Naive B cell (primary cell): ENCODE measurements around the gene NRIP1. TPM values are rescaled to one million over a fixed set of nuclear protein-coding genes. Genes with fewer than 3 reads are reported as not detected.
"Not testable (repeated sequence)": the region's sequence is repeated elsewhere in the genome, so short reads cannot be mapped to it uniquely, and the experiment has no call there.

Experiments
- ATAC-seq, 2 donors: fragments of 150-1000 bp; cut with Tn5 transposase; 2 replicates each; pipeline ENCODE4 v1.10.0; 2021; ENCODE audit warnings: low read depth in 2 of 2, mild to moderate bottlenecking in 2 of 2, moderate library complexity in 2 of 2
- DNase-seq: peaks from one replicate; pipeline ENCODE4 v3.0.0; 2022
- H3K27ac Mint-ChIP-seq, 6 donors: one replicate each; pipeline ENCODE4 v1.8.0; 2020 to 2022; ENCODE audit warnings: mild to moderate bottlenecking in 6 of 6, mixed read lengths in 6 of 6, moderate library complexity in 5 of 6, inconsistent platforms in 2 of 6
- H3K27me3 Mint-ChIP-seq, 3 donors: one replicate each; pipeline ENCODE4 v1.8.0; 2021 to 2022; ENCODE audit warnings: mixed read lengths in 3 of 3, mild to moderate bottlenecking in 1 of 3
- H3K36me3 Mint-ChIP-seq, 2 donors: one replicate each; pipeline ENCODE4 v1.8.0; 2020 to 2022; ENCODE audit warnings: mixed read lengths in 2 of 2, inconsistent platforms in 1 of 2, mild to moderate bottlenecking in 1 of 2
- H3K4me1 Mint-ChIP-seq, 3 donors: one replicate each; pipeline ENCODE4 v1.8.0; 2020 to 2022; ENCODE audit warnings: mixed read lengths in 3 of 3, inconsistent platforms in 1 of 3, mild to moderate bottlenecking in 1 of 3, moderate library complexity in 1 of 3
- H3K4me3 Mint-ChIP-seq, 8 donors: one replicate each; pipeline ENCODE4 v1.8.0; 2020 to 2022; ENCODE audit warnings: mild to moderate bottlenecking in 8 of 8, mixed read lengths in 8 of 8, moderate library complexity in 8 of 8, inconsistent platforms in 2 of 8
- H3K9me3 Mint-ChIP-seq, 7 donors: one replicate each; pipeline ENCODE4 v1.8.0; 2020 to 2022; ENCODE audit warnings: mixed read lengths in 7 of 7, mild to moderate bottlenecking in 5 of 7, inconsistent platforms in 2 of 7, moderate library complexity in 1 of 7
- polyA plus RNA-seq, 6 donors: library from polyadenylated mRNA; unstranded; fragments of 300-500 nt; fragmentation: Illumina TruSeq; gene quantifications; one replicate each; pipeline ENCODE4 v1.2.3, GENCODE V29; 2021; ENCODE audit warnings: low read depth in 6 of 6

The NRIP1 gene
- polyA plus RNA-seq, 6 donors from 2014 or later: 43.9 to 73.9 (median 52.2) TPM

DNA sequence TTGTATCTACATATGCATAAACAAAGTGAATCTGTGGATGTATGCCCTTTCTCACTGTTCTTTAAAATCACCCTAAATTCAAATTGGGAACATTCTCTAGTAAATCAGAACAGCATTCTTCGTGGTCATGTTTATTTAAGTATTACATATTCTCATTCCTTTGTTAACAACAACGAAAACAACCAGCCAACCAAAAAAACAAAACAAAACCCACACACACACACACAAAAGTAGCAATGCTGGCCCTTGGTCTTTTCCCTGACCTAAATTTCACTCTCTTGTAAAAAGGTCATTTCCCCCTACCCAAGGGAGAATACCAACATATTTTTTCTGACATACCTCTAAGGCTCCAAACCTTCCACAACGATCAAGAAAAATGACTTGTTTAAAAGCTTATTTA, 102.6 kb downstream of the NRIP1 start:
- Mint-ChIP-seq H3K36me3 (peaks cover 12 to 16% of the 10 kb centered on the region in 2 donors), H3K27me3 (no peaks in the 10 kb centered on the region), H3K9me3 (no peaks in the 10 kb centered on the region), H3K4me3 (no peak overlapping the region), H3K27ac (peak overlapping the region in 1 of 6 donors; percentile 57), H3K4me1 (peaks cover 0 to 5% (median 3%) of the 10 kb centered on the region in 3 donors)
- ATAC-seq (no peak), DNase-seq (no peak)

DNA sequence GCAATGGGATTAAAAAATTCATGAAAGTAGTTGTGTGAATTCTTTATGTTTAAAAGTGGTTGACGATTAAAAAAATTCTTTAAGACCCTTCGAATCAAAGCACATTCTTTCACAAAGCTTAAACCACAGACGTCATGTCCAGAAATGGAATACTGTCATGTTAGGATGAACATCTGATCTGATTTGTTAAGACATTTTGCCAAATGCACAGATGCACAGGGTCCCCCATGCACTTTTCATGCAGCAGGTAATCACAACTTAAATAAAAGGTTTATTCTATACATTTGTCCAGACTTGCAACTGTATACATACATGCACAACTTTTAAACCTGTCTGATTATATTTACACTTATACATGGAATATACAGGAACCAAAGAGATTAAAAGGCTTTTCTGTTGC, 103.3 kb downstream of the NRIP1 start:
- no peak overlapping the region for H3K4me3 Mint-ChIP-seq
- peaks cover 7 to 10% of the 10 kb centered on the region in 2 donors for H3K36me3 Mint-ChIP-seq
- H3K27ac Mint-ChIP-seq: no peak overlapping the region
- ATAC-seq (no peak), DNase-seq (no peak)
- peaks cover 0 to 3% (median under 1%) of the 10 kb centered on the region in 3 donors for H3K4me1 Mint-ChIP-seq
- H3K27me3 Mint-ChIP-seq: no peaks in the 10 kb centered on the region
- no peaks in the 10 kb centered on the region for H3K9me3 Mint-ChIP-seq

DNA sequence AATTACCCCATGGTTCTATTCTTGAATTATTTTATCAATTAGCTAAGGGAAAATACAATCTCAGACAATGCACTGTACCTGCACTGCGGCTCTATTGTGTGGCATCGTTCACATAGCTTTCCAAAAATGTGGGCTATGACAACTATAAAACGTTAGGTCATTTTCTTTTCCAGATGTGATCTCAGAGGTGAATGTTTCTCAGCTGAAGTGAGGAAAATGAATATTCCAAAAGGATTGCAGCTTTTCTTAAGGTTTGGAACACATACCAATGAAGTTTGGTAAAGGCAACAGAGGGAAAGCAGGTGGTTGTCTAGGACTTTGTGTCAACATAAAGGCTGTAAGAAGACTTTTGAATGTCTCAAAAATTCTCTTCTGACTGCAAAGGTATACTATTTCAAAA, 105.5 kb downstream of the NRIP1 start:
- no peaks in the 10 kb centered on the region for H3K27me3 Mint-ChIP-seq
- H3K4me3 Mint-ChIP-seq: no peak overlapping the region
- no peaks in the 10 kb centered on the region for H3K36me3 Mint-ChIP-seq
- no peak overlapping the region for H3K27ac Mint-ChIP-seq
- no peaks in the 10 kb centered on the region for H3K9me3 Mint-ChIP-seq
- H3K4me1 Mint-ChIP-seq: no peaks in the 10 kb centered on the region
- no peak for ATAC-seq
- DNase-seq: no peak

DNA sequence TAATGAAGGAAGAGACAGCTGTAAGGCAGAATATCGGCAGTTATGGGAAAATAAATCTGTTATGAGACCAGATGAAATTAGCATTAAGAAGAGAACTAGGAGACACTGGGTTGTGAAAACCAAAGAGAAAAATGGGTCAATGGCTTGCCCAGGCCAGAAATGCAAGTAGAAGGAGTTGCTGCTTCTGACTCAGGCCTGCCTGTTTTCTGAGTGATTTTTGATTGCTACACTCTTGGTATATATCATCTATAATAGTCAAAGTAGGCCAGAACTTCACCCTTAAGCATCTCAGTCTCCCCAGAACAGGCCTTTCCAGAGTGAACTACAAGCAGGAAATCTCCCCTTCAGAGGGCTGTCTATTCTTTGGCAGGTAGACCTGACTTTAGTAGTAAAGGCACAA, 107.0 kb downstream of the NRIP1 start:
- Mint-ChIP-seq H3K36me3 (no peaks in the 10 kb centered on the region), H3K4me3 (no peak overlapping the region), H3K27ac (peak overlapping the region in 1 of 6 donors; percentile 18), H3K9me3 (no peaks in the 10 kb centered on the region), H3K4me1 (no peaks in the 10 kb centered on the region), H3K27me3 (no peaks in the 10 kb centered on the region)
- ATAC-seq: no peak
- no peak for DNase-seq

DNA sequence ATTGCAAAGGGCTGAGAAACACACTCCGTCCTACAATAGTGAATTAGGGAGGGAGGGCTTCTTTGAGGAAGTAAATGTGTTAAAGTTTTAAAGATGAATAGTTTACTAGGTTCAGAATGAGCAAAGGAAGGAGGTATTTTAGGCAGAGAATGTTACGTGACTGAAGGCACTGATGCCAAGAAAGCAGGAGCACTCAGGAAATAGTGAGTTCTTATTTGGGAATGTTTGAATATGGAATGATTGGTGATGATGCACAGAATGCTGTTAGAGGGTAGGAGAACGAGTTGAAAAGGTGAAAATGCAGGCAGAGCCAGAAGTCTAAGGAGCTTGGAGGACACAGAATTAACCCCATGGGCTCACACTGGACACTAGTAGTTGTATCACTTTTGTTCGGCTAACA, 108.0 kb downstream of the NRIP1 start:
- ATAC-seq (no peak), DNase-seq (no peak)
- H3K4me3 Mint-ChIP-seq: no peak overlapping the region
- peak overlapping the region in 1 of 6 donors; percentile 17 for H3K27ac Mint-ChIP-seq
- H3K4me1 Mint-ChIP-seq: no peaks in the 10 kb centered on the region
- H3K36me3 Mint-ChIP-seq: no peaks in the 10 kb centered on the region
- H3K9me3 Mint-ChIP-seq: no peaks in the 10 kb centered on the region
- H3K27me3 Mint-ChIP-seq: no peaks in the 10 kb centered on the region

DNA sequence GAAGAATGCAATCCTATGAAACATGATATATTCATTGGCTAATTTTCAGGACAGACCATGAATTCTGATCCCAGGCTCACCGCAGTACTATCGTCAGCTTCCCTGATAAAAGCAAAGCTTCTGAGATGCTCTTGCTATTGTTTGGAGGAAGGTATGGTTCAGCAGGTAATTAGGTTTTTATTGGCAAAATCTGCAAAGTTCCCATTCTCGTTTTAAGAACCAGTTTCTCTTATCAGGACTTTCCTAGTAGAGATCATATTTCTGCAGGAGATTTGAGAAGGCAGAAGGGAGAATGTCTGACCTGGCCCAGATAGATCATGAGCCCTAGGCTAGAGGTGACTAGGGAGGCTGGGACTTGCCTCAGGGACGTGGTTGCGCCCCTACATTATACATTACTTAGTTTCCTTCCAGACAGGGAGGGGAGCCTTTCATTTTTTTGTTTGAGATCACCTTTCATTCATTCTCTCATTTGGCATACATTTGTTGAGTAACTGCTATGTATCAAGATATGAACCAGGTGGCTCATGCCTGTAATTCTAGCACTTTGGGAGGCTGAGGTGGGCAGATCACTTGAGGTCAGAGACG, 108.8 kb downstream of the NRIP1 start:
- Mint-ChIP-seq H3K36me3 (no peaks in the 10 kb centered on the region), H3K27me3 (no peaks in the 10 kb centered on the region), H3K4me3 (no peak overlapping the region), H3K9me3 (no peaks in the 10 kb centered on the region), H3K4me1 (no peaks in the 10 kb centered on the region), H3K27ac (no peak overlapping the region)
- no peak for ATAC-seq
- no peak for DNase-seq

DNA sequence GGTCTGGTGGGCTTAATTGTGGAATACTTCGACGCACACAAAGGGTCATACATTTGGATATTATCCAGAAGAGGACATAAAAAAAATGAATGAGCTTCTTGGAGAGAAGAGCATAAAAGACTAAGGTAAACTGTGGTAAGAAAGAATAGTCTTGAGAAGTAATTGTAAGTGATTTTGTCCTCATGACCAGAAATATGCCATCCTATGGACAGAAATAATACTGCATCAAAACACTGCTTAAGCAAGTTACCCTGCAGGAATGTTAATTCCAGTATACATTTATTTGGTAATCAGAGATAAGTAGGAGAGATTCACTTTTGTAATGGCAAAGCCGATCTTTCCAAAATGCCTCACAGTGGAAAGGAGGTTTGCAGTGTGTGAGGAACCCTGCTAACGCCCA, 111.9 kb downstream of the NRIP1 start:
- Mint-ChIP-seq H3K27me3 (no peaks in the 10 kb centered on the region), H3K27ac (no peak overlapping the region), H3K4me1 (no peaks in the 10 kb centered on the region), H3K9me3 (peaks cover 2 to 6% (median 4%) of the 10 kb centered on the region in 7 donors), H3K36me3 (peaks cover 5 to 8% of the 10 kb centered on the region in 2 donors), H3K4me3 (no peak overlapping the region)
- no peak for ATAC-seq
- DNase-seq: no peak

DNA sequence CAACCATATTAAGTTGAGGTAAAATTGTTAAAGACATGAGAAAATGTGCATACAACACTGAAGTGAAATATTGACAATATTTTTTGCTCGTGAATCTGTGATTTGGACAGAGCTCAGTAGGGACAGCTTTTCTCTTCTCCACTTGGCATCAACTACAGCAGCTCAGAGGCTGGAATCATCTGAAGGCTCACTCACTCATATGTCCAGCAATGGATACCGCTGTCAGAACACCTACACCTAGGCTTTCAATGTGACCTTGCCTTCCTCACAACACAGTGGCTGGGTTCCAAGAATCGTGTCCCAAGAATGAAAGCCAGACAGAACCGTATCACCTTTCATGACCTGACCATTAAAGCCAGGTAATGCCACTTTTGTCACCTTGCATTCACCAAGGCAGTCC, 115.2 kb downstream of the NRIP1 start:
- no peak for ATAC-seq
- no peaks in the 10 kb centered on the region for H3K4me1 Mint-ChIP-seq
- H3K36me3 Mint-ChIP-seq: peaks cover 5 to 8% of the 10 kb centered on the region in 2 donors
- H3K4me3 Mint-ChIP-seq: no peak overlapping the region
- H3K9me3 Mint-ChIP-seq: peaks cover 2 to 6% (median 4%) of the 10 kb centered on the region in 7 donors
- DNase-seq: no peak
- no peak overlapping the region for H3K27ac Mint-ChIP-seq
- no peaks in the 10 kb centered on the region for H3K27me3 Mint-ChIP-seq

DNA sequence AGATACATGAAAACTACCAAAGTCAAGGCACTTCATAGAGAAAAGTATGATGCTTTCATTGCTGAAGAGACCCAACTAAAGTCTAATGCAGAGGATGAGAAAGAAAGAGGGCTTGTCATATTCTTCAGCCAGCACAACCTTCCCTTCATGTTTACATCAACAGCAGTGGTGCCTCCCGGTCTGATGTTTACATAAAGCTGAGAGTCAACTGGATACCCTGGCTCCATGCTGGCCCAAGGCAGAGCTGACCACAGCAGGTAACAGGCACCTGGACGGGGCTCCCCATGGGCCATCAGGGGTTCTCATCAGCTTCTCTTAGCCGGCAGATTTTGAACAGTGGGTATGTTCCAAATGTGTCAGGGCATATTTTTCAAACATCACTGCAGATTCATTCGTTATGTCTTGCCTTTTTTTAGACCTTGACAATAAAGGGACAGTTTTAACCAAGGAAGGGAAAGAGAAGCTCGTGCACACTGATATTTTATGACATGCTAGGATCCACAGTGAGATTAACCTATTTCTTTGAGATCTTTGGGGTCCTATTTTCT, 117.1 kb downstream of the NRIP1 start:
- H3K9me3 Mint-ChIP-seq: peaks cover 2 to 6% (median 4%) of the 10 kb centered on the region in 7 donors

DNA sequence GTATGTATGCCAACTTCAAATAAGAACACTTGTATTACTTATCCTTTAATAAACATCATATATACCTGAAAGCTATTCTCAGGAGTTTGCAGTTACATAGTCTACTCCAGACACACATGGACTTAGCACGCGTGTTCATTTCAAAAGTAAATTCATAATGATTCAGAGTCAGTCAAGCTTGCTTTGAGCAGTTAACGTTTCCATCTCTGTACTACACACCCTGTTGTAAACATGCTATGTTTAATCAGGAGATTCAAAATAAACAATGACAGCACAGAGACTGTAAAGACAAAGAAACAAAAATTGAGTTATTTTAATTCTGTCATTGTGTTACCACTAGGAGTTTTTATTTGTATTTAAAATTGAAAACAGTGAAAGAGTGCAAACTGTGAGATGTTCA, 119.6 kb downstream of the NRIP1 start:
- no peak for ATAC-seq
- Mint-ChIP-seq H3K27ac (no peak overlapping the region), H3K4me1 (no peaks in the 10 kb centered on the region), H3K4me3 (no peak overlapping the region), H3K9me3 (peaks cover 2 to 6% (median 5%) of the 10 kb centered on the region in 7 donors), H3K27me3 (no peaks in the 10 kb centered on the region), H3K36me3 (peaks cover 5 to 8% of the 10 kb centered on the region in 2 donors)
- no peak for DNase-seq

More for the DNA sequence above, 117.1 kb downstream of the NRIP1 start:
- H3K4me1 Mint-ChIP-seq: no peaks in the 10 kb centered on the region
- DNase-seq: no peak
- ATAC-seq: no peak
- H3K36me3 Mint-ChIP-seq: peaks cover 5 to 8% of the 10 kb centered on the region in 2 donors
- H3K27me3 Mint-ChIP-seq: no peaks in the 10 kb centered on the region
- no peak overlapping the region for H3K27ac Mint-ChIP-seq
- H3K4me3 Mint-ChIP-seq: no peak overlapping the region

DNA sequence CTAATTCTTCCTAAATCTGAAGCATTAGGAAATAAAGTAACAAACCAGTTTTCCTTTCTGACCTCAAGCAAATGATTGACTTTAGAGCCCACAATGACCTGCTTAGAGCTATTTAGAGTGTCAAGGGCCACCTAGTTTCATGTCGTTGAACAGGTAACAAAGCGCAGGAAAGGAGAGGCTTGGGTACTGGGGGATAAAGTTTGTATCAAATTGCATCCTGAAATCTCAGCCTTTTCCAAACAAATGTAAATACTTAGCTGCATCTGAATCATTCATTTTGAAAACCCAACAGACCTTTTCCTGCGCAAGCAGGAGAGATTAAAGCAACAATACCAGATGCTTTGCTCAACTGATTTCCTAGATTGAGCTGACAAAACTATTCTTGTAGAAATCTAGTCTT, 121.2 kb downstream of the NRIP1 start:
- no peak overlapping the region for H3K27ac Mint-ChIP-seq
- peaks cover 1 to 7% (median 2%) of the 10 kb centered on the region in 7 donors for H3K9me3 Mint-ChIP-seq
- H3K27me3 Mint-ChIP-seq: no peaks in the 10 kb centered on the region
- H3K36me3 Mint-ChIP-seq: peaks cover 1 to 7% of the 10 kb centered on the region in 2 donors
- DNase-seq (no peak), ATAC-seq (no peak)
- H3K4me1 Mint-ChIP-seq: no peaks in the 10 kb centered on the region
- no peak overlapping the region for H3K4me3 Mint-ChIP-seq

DNA sequence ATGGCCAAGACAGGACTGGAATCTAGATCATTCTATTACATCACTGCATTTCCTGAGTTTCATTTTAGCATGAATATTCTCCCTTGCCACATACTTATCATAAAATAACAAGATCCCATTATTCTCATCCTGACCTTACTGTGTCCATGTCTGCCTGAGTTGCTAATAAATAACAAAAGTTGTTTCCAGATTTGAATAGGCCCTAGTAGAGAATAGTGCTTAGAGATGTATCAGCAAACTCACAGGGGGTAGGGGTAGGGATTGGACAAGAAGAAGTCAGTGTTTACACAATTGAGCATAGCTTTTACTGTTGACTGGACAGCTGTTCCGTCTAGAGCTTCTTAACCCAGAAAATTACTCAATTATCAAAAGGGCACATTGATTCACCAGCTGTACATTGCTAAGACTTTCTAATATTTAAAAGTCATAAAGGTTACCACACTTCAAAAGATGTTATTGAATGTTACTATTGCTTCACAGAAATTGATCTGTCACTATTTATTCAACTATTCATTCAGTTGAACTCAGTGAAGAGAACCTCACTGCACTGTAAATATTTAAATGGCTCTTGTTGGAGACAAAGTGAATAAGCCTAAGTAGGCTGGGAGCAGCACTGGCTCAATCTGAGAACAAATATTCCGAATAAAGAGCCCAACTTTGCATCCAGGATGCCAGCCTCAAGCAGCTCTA, 121.9 kb downstream of the NRIP1 start:
- H3K27ac Mint-ChIP-seq: no peak overlapping the region
- ATAC-seq (no peak), DNase-seq (no peak)
- H3K36me3 Mint-ChIP-seq: peaks cover 0 to 10% of the 10 kb centered on the region in 2 donors
- no peak overlapping the region for H3K4me3 Mint-ChIP-seq
- no peaks in the 10 kb centered on the region for H3K4me1 Mint-ChIP-seq
- H3K9me3 Mint-ChIP-seq: peaks cover 4 to 11% (median 7%) of the 10 kb centered on the region in 7 donors
- no peaks in the 10 kb centered on the region for H3K27me3 Mint-ChIP-seq

DNA sequence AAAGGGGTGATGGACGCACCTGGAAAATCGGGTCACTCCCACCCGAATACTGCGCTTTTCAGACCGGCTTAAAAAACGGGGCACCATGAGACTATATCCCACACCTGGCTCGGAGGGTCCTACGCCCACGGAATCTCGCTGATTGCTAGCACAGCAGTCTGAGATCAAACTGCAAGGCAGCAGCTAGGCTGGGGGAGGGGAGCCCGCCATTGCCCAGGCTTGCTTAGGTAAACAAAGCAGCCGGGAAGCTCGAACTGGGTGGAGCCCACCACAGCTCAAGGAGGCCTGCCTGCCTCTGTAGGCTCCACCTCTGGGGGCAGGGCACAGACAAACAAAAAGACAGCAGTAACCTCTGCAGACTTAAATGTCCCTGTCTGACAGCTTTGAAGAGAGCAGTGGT, 137.5 kb downstream of the NRIP1 start:
- not testable (repeated sequence) for H3K36me3 Mint-ChIP-seq, H3K9me3 Mint-ChIP-seq, H3K4me1 Mint-ChIP-seq, ATAC-seq, DNase-seq, H3K4me3 Mint-ChIP-seq, H3K27ac Mint-ChIP-seq, H3K27me3 Mint-ChIP-seq

DNA sequence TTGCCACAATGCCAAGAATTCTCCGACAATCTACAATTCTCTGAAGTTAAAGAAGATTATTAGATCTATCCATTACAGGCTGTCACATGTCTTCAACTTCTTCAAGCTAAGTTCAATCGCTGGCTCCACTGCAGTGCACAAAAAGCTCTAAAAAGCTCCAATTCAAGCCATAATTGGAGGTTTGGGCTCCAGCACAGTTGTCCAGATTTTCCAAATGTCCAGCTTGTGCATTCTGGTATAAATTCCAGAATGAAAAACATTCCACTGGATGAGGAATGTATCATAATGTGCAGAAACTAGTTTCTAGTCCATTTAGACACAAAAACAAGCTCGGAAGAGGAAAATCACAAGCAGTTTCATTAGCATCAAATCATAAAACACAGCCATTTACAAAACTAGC, 138.6 kb downstream of the NRIP1 start:
- Mint-ChIP-seq H3K9me3 (no peaks in the 10 kb centered on the region), H3K27me3 (no peaks in the 10 kb centered on the region), H3K4me3 (no peak overlapping the region), H3K36me3 (no peaks in the 10 kb centered on the region), H3K27ac (no peak overlapping the region), H3K4me1 (peaks cover 0 to 2% (median 0%) of the 10 kb centered on the region in 3 donors)
- ATAC-seq: no peak
- no peak for DNase-seq
